GM19372 (cell line): Measurements from ENCODE around the gene EFNA2.

ENCODE experiments used
- ATAC-seq: cut with Tn5 transposase; IDR thresholded peaks from one replicate; pipeline ENCODE4 v1.9.1; 2021; ENCODE audit warnings: mild to moderate bottlenecking, low read depth, moderate library complexity; ENCODE audit not compliant: unreplicated experiment

EFNA2 gene

GRCh38 chr19:1270854-1271527, 14.7 kb upstream of the EFNA2 start:
- no peak for ATAC-seq

- ATAC-seq, result no peak
These were observed 13.9 kb upstream of the EFNA2 start for GRCh38 chr19:1271528-1272422.

GRCh38 chr19:1272423-1273262, 13.0 kb upstream of the EFNA2 start:
- ATAC-seq, result no peak

- ATAC-seq, result no peak
These were observed 12.2 kb upstream of the EFNA2 start for GRCh38 chr19:1273263-1274041.

GRCh38 chr19:1274081-1274851, 11.4 kb upstream of the EFNA2 start:
- ATAC-seq, result no peak

GRCh38 chr19:1274852-1275259, 10.8 kb upstream of the EFNA2 start:
- ATAC-seq, result no peak

- ATAC-seq, result peak; percentile 79
These were observed 10.3 kb upstream of the EFNA2 start, which contains the start of gene FAM174C for GRCh38 chr19:1275260-1275975. Gene FAM174C, plus strand, starts transcription at chr19:1275530. Its CDS starts 20 bp downstream, at chr19:1275550.

- ATAC-seq, result no peak
These were observed 9.6 kb upstream of the EFNA2 start for GRCh38 chr19:1275976-1276627.

GRCh38 chr19:1276628-1277022, 9.0 kb upstream of the EFNA2 start:
- no peak for ATAC-seq

GRCh38 chr19:1277061-1277460, 8.6 kb upstream of the EFNA2 start:
- no peak for ATAC-seq

GRCh38 chr19:1278074-1278473, 7.6 kb upstream of the EFNA2 start:
- ATAC-seq, result no peak

GRCh38 chr19:1278713-1279660, 6.7 kb upstream of the EFNA2 start:
- ATAC-seq, result no peak

- no peak for ATAC-seq
These were observed 5.8 kb upstream of the EFNA2 start for GRCh38 chr19:1279782-1280341.

- no peak for ATAC-seq
These were observed 4.8 kb upstream of the EFNA2 start for GRCh38 chr19:1280636-1281568.

GRCh38 chr19:1281569-1282287, 3.9 kb upstream of the EFNA2 start:
- no peak for ATAC-seq
